GM19452 (cell line): ENCODE data around the gene NLGN1.

Experiments used
- ATAC-seq: cut with Tn5 transposase; IDR thresholded peaks from one replicate; pipeline ENCODE4 v1.9.1; 2021; ENCODE audit not compliant: unreplicated experiment

Gene NLGN1

GRCh38 chr3:173826416-173826815, 428.9 kb downstream of the NLGN1 start:
- no peak for ATAC-seq

GRCh38 chr3:173826901-173827609, 429.5 kb downstream of the NLGN1 start:
- ATAC-seq: no peak

- no peak for ATAC-seq
Measured at GRCh38 chr3:173838644-173839043, 441.1 kb downstream of the NLGN1 start.

DNA sequence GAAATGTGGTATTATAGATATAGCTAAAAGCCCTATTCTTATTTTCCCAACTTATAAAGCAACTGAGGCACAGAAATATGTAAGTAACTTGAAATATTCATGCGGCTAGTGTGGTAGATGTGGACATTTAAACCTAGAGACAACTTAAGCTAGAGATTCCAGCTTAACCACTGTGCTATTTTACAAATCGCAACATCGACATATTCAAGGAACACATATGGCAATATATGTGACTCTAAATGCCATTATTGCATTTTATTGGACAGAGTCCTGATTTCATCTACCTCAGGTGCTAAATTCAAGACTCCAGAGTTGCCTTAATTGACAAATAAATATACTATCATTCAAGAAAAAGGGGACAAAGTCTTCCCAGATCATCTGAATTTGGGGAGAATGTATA, 442.3 kb downstream of the NLGN1 start:
- ATAC-seq: no peak

GRCh38 chr3:173841334-173841733, 443.8 kb downstream of the NLGN1 start:
- no peak for ATAC-seq

GRCh38 chr3:173843060-173843459, 445.5 kb downstream of the NLGN1 start:
- ATAC-seq: no peak

DNA sequence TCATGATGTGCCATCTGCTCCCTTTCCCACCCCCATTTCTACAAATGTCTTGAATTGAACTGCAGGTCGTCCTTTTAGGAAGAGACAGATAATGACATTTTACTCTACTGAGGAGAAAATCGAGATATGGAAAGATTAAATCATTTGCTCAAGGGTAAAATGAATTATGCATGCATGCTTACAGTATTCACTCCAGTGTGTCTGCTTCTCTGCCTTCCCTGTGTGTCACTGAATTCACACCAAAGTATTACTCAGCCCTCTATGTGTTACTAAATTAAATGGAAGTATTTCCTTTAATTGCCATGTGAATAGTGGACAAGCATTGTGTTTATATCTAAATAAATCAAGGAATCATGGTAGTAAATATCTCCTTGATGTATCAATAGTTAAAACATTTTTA, 449.0 kb downstream of the NLGN1 start:
- ATAC-seq: no peak

DNA sequence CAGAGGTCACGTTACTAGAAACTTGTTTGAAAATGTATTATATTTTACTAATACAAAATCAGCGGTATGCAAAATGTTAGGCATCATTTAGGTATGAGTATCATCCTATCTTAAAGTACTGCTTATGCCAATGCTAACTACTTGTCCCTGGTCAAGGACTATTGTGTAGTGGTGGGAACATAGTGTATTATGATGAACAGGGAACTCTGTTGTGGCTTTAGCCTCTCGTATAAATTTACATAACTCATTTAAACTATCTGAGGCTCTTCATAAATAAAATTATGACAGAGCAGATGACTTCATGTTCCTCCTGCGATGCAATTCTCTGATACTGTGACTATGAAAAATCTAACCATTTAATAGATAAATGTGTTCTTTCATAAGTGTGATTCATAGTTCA, 451.9 kb downstream of the NLGN1 start:
- ATAC-seq: no peak

DNA sequence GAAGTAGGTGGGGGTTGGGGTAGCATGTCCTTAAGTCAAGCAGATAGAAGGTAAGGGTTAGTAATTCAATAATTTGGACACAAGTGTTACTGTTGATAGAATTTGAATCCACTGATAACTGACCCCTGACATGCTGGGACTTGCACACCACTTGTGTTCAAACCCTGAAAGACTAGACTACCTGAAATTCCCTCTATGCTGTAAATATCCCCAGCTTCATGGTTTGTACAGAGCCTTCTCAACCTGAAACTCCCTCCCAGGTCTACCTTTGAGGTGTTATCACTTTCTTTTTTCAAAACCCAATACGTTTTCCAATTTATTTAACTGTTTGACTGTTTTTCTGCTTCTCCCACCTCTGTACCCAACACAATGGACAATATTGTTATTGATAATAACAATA, 459.6 kb downstream of the NLGN1 start:
- ATAC-seq: no peak

GRCh38 chr3:173862701-173863100, 465.2 kb downstream of the NLGN1 start:
- ATAC-seq: no peak

DNA sequence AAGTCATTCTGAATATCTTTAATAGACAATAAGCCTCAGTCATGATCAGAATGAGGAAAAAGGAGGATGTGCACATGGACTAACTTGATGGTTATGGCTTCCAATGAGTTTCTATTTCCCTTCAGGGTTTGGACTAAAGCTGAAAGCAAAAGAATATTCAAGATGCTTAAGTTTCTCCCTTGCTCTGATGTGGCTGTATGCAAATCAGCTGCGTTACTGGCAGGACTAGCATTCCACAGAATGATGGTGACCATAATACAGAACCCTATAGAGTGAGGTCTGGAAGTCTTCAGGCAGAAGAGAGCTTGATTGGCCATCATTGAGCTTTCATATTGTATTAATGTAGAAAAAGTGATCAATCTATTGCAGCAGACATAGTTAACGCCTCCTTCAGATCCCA, 466.0 kb downstream of the NLGN1 start:
- no peak for ATAC-seq

DNA sequence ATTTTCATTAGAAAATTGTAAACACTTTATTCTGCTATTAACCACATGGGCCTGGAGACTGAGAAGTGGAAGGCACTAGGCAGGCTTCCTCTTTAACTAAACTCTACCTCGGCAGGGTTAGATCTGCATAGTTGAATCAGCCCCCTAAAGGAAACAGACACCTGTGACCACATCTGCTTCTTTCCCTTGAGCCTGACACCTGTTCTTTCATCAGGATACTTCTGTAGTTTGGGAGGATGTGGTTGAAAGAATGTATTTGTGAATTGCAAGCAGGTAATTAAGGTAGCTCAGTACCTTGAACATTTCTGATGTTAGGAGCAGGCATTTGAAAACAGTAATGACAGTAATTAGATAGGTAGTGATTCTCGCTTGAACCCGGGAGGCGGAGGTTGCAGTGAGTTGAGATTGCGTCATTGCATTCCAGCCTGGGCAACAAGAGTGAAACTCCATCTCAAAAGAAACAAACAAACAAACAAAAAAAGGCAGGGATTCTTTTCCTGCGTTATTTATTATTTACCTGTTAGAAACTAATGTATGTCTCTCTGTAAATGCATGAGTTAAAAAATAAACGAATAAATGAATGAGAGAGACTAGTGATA, 468.5 kb downstream of the NLGN1 start:
- no peak for ATAC-seq

GRCh38 chr3:173869766-173870165, 472.2 kb downstream of the NLGN1 start:
- ATAC-seq: no peak

- ATAC-seq: no peak
Measured at GRCh38 chr3:173870976-173871375, 473.4 kb downstream of the NLGN1 start.

DNA sequence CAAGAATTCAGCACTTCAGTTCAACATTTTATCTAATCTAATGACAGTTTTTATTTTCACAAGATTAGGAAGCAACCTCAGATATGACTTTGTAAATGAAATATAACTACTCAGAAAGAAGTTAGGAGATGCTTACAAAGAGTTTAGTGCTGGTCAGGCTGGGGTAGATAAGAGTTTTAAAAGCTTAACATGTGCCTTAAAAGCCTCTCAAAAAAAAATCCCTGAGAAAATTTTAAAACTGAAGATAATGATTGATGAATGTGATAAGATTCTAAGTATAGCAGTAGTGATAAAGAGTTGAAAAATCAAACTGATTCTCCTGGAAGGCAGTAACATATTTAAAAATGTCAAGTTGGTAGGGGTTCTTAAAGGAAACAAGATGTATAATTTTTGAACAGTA, 478.2 kb downstream of the NLGN1 start:
- no peak for ATAC-seq

DNA sequence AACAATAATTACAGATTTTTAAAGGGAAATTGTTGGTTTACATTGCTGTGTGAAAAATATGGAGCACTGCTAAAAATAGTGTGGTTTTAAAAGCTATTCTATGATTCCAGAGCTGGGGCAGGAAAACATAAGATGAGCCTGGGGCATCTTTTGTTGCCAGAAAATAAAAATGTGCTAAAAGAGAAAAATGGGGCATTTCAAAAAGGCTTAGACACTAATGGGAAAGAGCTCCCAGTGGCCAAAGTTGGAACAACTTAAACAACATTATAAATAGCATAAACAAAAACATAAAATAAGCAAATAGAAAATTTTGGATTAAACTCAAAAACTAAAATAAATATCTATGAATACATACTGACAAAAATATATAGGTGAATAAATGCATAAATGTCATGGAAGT, 478.9 kb downstream of the NLGN1 start:
- ATAC-seq: no peak

- no peak for ATAC-seq
Measured at GRCh38 chr3:173887888-173888287, 490.3 kb downstream of the NLGN1 start.

- ATAC-seq: no peak
Measured at GRCh38 chr3:173889596-173889995, 492.1 kb downstream of the NLGN1 start.

- ATAC-seq: no peak
Measured at GRCh38 chr3:173890091-173890490, 492.5 kb downstream of the NLGN1 start.

GRCh38 chr3:173891272-173892100, 493.9 kb downstream of the NLGN1 start:
- no peak for ATAC-seq

DNA sequence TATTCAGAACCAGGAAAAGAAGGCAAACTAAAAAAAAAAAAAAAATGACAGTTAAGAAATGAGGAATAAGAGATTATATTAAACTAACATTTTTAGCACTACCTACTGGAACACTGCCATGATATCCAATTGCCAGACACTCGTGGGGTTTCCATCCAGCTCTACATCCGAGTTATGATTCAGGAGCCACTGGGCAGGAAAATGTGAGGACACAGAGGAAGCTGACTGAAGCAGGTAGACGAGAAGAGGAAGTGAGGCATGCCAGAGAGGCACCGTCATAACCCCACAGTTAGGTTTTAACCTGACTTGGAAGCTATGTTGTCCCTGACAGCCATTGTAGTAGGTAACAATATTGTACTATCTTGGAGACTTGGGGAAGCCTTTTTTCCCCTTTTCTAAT, 495.0 kb downstream of the NLGN1 start:
- ATAC-seq: no peak

GRCh38 chr3:173893066-173893465, 495.5 kb downstream of the NLGN1 start:
- no peak for ATAC-seq
